H9 (cell line): ENCODE measurements around the gene LGSN. TPM values are rescaled to one million over a fixed set of nuclear protein-coding genes. Genes with fewer than 3 reads are reported as not detected.

Experiments used
- DNase-seq: peaks from one replicate; pipeline ENCODE4 v3.0.0-alpha.2; 2017
- H2AFZ ChIP-seq: one replicate; pipeline ENCODE4 v1.6.1; 2013; ENCODE audit warnings: mild to moderate bottlenecking, low read length, control low read depth, moderate library complexity
- H2AK5ac ChIP-seq: 2 replicates; pipeline ENCODE4 v1.6.1; 2013; ENCODE audit warnings: low read length, control low read depth, mixed read lengths; ENCODE audit not compliant: insufficient read length
- H2BK120ac ChIP-seq: one replicate; pipeline ENCODE4 v1.6.1; 2013; ENCODE audit warnings: low read depth, mild to moderate bottlenecking, low read length, control low read depth, inconsistent platforms; ENCODE audit not compliant: poor library complexity, severe bottlenecking
- H2BK12ac ChIP-seq: 2 replicates; pipeline ENCODE4 v1.6.1; 2013; ENCODE audit warnings: low read length, control low read depth, mixed read lengths, low read depth; ENCODE audit not compliant: insufficient read length
- H2BK15ac ChIP-seq: 2 replicates; pipeline ENCODE4 v1.6.1; 2013; ENCODE audit warnings: low read depth, low read length, control low read depth
- H2BK20ac ChIP-seq: one replicate; pipeline ENCODE4 v1.6.1; 2013; ENCODE audit warnings: low read depth, mild to moderate bottlenecking, low read length, control low read depth, inconsistent platforms; ENCODE audit not compliant: poor library complexity, severe bottlenecking
- H2BK5ac ChIP-seq: 2 replicates; pipeline ENCODE4 v1.6.1; 2013; ENCODE audit warnings: low read length, control low read depth, mixed read lengths; ENCODE audit not compliant: insufficient read length
- H3K14ac ChIP-seq: 2 replicates; pipeline ENCODE4 v1.6.1; 2013; ENCODE audit warnings: low read length, control low read depth; ENCODE audit not compliant: insufficient read depth
- H3K18ac ChIP-seq: 2 replicates; pipeline ENCODE4 v1.6.1; 2013; ENCODE audit warnings: low read depth, mild to moderate bottlenecking, mixed read lengths, low read length, control low read depth; ENCODE audit not compliant: insufficient read length
- H3K23ac ChIP-seq: 2 replicates; pipeline ENCODE4 v1.6.1; 2013; ENCODE audit warnings: low read length, control low read depth, mixed read lengths, low read depth; ENCODE audit not compliant: insufficient read length
- H3K23me2 ChIP-seq: 2 replicates; pipeline ENCODE4 v1.6.1; 2013; ENCODE audit warnings: low read depth, mild to moderate bottlenecking, mixed read lengths, low read length, control low read depth; ENCODE audit not compliant: insufficient read length, poor library complexity, severe bottlenecking
- H3K27ac ChIP-seq: 2 replicates; pipeline ENCODE4 v1.5.1; 2013; ENCODE audit warnings: low read length, control low read depth, mixed read lengths, low read depth; ENCODE audit not compliant: insufficient read length
- H3K27me3 ChIP-seq: 2 replicates; pipeline ENCODE4 v1.6.1; 2013; ENCODE audit warnings: low read length, control low read depth, inconsistent platforms; ENCODE audit not compliant: insufficient read depth
- H3K4ac ChIP-seq: 2 replicates; pipeline ENCODE4 v1.6.1; 2013; ENCODE audit warnings: low read depth, mild to moderate bottlenecking, control low read depth, inconsistent platforms, low read length, moderate library complexity
- H3K4me1 ChIP-seq: 2 replicates; pipeline ENCODE4 v1.6.1; 2013; ENCODE audit warnings: low read length, control low read depth, inconsistent platforms; ENCODE audit not compliant: insufficient read depth
- H3K4me2 ChIP-seq: 2 replicates; pipeline ENCODE4 v1.6.1; 2013; ENCODE audit warnings: low read length, control low read depth, mixed read lengths; ENCODE audit not compliant: insufficient read length, insufficient read depth
- H3K56ac ChIP-seq: 2 replicates; pipeline ENCODE4 v1.6.1; 2013; ENCODE audit warnings: low read depth, mild to moderate bottlenecking, mixed read lengths, low read length, control low read depth; ENCODE audit not compliant: insufficient read length
- H3K79me1 ChIP-seq: 2 replicates; pipeline ENCODE4 v1.6.1; 2013; ENCODE audit warnings: low read depth, mild to moderate bottlenecking, moderate library complexity, low read length, control low read depth, inconsistent platforms; ENCODE audit not compliant: insufficient read depth, poor library complexity, severe bottlenecking
- H3K79me2 ChIP-seq: 2 replicates; pipeline ENCODE4 v1.6.1; 2013; ENCODE audit warnings: low read length, control low read depth, inconsistent platforms; ENCODE audit not compliant: insufficient read depth
- H3K9ac ChIP-seq: 2 replicates; pipeline ENCODE4 v1.6.1; 2013; ENCODE audit warnings: low read length, control low read depth, mixed read lengths; ENCODE audit not compliant: insufficient read length; ENCODE audit errors: extremely low read depth
- H3K9me3 ChIP-seq: one replicate; pipeline ENCODE4 v1.6.1; 2013; ENCODE audit warnings: low read depth, low read length, inconsistent platforms; ENCODE audit not compliant: control insufficient read depth
- H3T11ph ChIP-seq: one replicate; pipeline ENCODE4 v1.6.1; 2013; ENCODE audit warnings: mild to moderate bottlenecking, low read length, control low read depth, inconsistent platforms
- H4K20me1 ChIP-seq: one replicate; pipeline ENCODE4 v1.6.1; 2013; ENCODE audit not compliant: control insufficient read depth, insufficient read length, insufficient read depth
- H4K5ac ChIP-seq: 2 replicates; pipeline ENCODE4 v1.6.1; 2013; ENCODE audit warnings: low read depth, mild to moderate bottlenecking, mixed read lengths, low read length, control low read depth; ENCODE audit not compliant: insufficient read length
- H4K8ac ChIP-seq: replicated peaks from 2 replicates; pipeline ENCODE4 v1.6.1; 2013; ENCODE audit warnings: low read length, control low read depth, mixed read lengths, low read depth; ENCODE audit not compliant: insufficient read length
- H4K91ac ChIP-seq: 2 replicates; pipeline ENCODE4 v1.6.1; 2013; ENCODE audit warnings: low read depth, mild to moderate bottlenecking, moderate library complexity, mixed read lengths, low read length, control low read depth; ENCODE audit not compliant: insufficient read length
- H3K27ac Mint-ChIP-seq, 3 experiments: 2 replicates in 2 of 3; 3 replicates in 1 of 3; pipeline ENCODE4 v1.8.0; 2020 to 2021; ENCODE audit warnings: mixed read lengths in 3 of 3, mild to moderate bottlenecking in 1 of 3, moderate library complexity in 1 of 3
- H3K27me3 Mint-ChIP-seq: 2 replicates; pipeline ENCODE4 v1.8.0; 2021; ENCODE audit warnings: low read depth, mild to moderate bottlenecking, moderate library complexity, mixed read lengths
- H3K36me3 Mint-ChIP-seq, 3 experiments: 2 replicates in 2 of 3; 3 replicates in 1 of 3; pipeline ENCODE4 v1.8.0; 2020 to 2021; ENCODE audit warnings: low read depth in 3 of 3, mixed read lengths in 3 of 3; ENCODE audit not compliant: insufficient read depth in 1 of 3
- H3K4me1 Mint-ChIP-seq, 2 experiments: 2 replicates each; pipeline ENCODE4 v1.8.0; 2020; ENCODE audit warnings: mixed read lengths in 2 of 2
- H3K4me3 Mint-ChIP-seq, 2 experiments: 2 replicates in 1 of 2; 3 replicates in 1 of 2; pipeline ENCODE4 v1.8.0; 2020 to 2021; ENCODE audit warnings: mild to moderate bottlenecking in 2 of 2, mixed read lengths in 2 of 2, moderate library complexity in 1 of 2
- H3K9me3 Mint-ChIP-seq, 2 experiments: 2 replicates in 1 of 2; 3 replicates in 1 of 2; pipeline ENCODE4 v1.8.0; 2020; ENCODE audit warnings: mild to moderate bottlenecking in 2 of 2, mixed read lengths in 2 of 2, moderate library complexity in 1 of 2
- CTCF ChIP-seq: fragments of 200-600 bp; sonication (generic); conservative IDR thresholded peaks from 3 replicates; pipeline ENCODE4 v1.8.0; 2021; ENCODE audit warnings: antibody characterized with exemption, mild to moderate bottlenecking
- WGBS: extraction: QIAGEN DNeasy Blood & Tissue Kit; methylation state at CpG from one replicate; pipeline ENCODE4 v1.1.7; 2013; ENCODE audit warnings: missing lambda C conversion rate, low lambda C conversion rate, mixed read lengths; ENCODE audit not compliant: insufficient read length; ENCODE audit errors: extremely low coverage; 5-methylcytosine and 5-hydroxymethylcytosine counted together
- total RNA-seq: library from RNA; stranded (reverse); gene quantifications from 2 replicates; pipeline ENCODE4 v1.2.1, GENCODE V29; 2021

LGSN gene
- total RNA-seq, 1 experiment from 2014 or later = 0.13 TPM

GRCh38 chr6:63306420-63306819 lies 13.4 kb downstream of the LGSN start:
- Histone ChIP-seq H2BK20ac (no peak overlapping the region), H4K8ac (no peak overlapping the region), H3K9me3 (no peaks in the 10 kb centered on the region), H3K23ac (no peak overlapping the region), H2BK5ac (no peak overlapping the region), H3K79me1 (no peaks in the 10 kb centered on the region), H4K20me1 (no peaks in the 10 kb centered on the region), H3K27ac (no peak overlapping the region), H3K23me2 (no peaks in the 10 kb centered on the region), H3K4ac (no peak overlapping the region), H4K5ac (no peak overlapping the region), H3T11ph (no peak overlapping the region), H2AK5ac (no peak overlapping the region), H2BK15ac (no peak overlapping the region), H3K18ac (no peak overlapping the region), H3K14ac (no peak overlapping the region), H2AFZ (no peak overlapping the region), H4K91ac (no peak overlapping the region), H3K4me2 (no peak overlapping the region), H2BK12ac (no peak overlapping the region), H2BK120ac (no peak overlapping the region), H3K79me2 (no peaks in the 10 kb centered on the region), H3K56ac (no peak overlapping the region), H3K9ac (no peak overlapping the region), H3K4me1 (no peaks in the 10 kb centered on the region), H3K27me3 (no peaks in the 10 kb centered on the region)
- no peak for DNase-seq
- H3K9me3 Mint-ChIP-seq = no peaks in the 10 kb centered on the region
- no peaks in the 10 kb centered on the region for H3K4me1 Mint-ChIP-seq
- no peak overlapping the region for H3K27ac Mint-ChIP-seq
- no peaks in the 10 kb centered on the region for H3K27me3 Mint-ChIP-seq
- no peak overlapping the region for H3K4me3 Mint-ChIP-seq
- H3K36me3 Mint-ChIP-seq = no peaks in the 10 kb centered on the region
- no peak for TF ChIP-seq CTCF
- no CpG with 5 or more reads among the region's 3 CpGs for WGBS
